KMS-11 (cell line): Measurements from ENCODE around the gene MICAL3.

ENCODE experiments used
- H2AFZ ChIP-seq: fragments of 200-600 bp; sonication (generic); 2 replicates; pipeline ENCODE4 v1.6.1; 2016; ENCODE audit warnings: antibody characterized with exemption, mixed run types, low read depth
- H3K27ac ChIP-seq: fragments of 200-600 bp; sonication (generic); 2 replicates; pipeline ENCODE4 v1.6.1; 2016; ENCODE audit warnings: mild to moderate bottlenecking, mixed run types
- H3K27me3 ChIP-seq: fragments of 200-600 bp; sonication (generic); 2 replicates; pipeline ENCODE4 v1.6.1; 2017; ENCODE audit warnings: mild to moderate bottlenecking, low read depth, mixed run types, moderate library complexity; ENCODE audit not compliant: insufficient read depth
- H3K36me3 ChIP-seq: fragments of 200-600 bp; sonication (generic); 2 replicates; pipeline ENCODE4 v1.6.1; 2017; ENCODE audit warnings: mild to moderate bottlenecking, mixed run types; ENCODE audit not compliant: insufficient read depth
- H3K4me1 ChIP-seq: fragments of 200-600 bp; sonication (generic); 2 replicates; pipeline ENCODE4 v1.6.1; 2016; ENCODE audit warnings: mild to moderate bottlenecking, low read depth, mixed run types; ENCODE audit not compliant: poor library complexity, severe bottlenecking
- H3K4me2 ChIP-seq: fragments of 200-600 bp; sonication (generic); 2 replicates; pipeline ENCODE4 v1.7.0; 2016; ENCODE audit warnings: mild to moderate bottlenecking, mixed run types
- H3K4me3 ChIP-seq: fragments of 200-600 bp; sonication (generic); IDR thresholded peaks from 2 replicates; pipeline ENCODE4 v1.6.1; 2017; ENCODE audit warnings: low read depth, low read length, mixed read lengths; ENCODE audit not compliant: insufficient read depth
- H3K79me2 ChIP-seq: fragments of 200-600 bp; sonication (generic); 2 replicates; pipeline ENCODE4 v1.6.1; 2016; ENCODE audit warnings: low read depth, mixed run types; ENCODE audit not compliant: insufficient read depth
- H3K9ac ChIP-seq: fragments of 200-600 bp; sonication (generic); 2 replicates; pipeline ENCODE4 v1.6.1; 2016; ENCODE audit warnings: mild to moderate bottlenecking, mixed run types
- H4K20me1 ChIP-seq: fragments of 200-600 bp; sonication (generic); 2 replicates; pipeline ENCODE4 v1.6.1; 2016; ENCODE audit warnings: mild to moderate bottlenecking, mixed run types; ENCODE audit not compliant: insufficient read depth
- TF ChIP-seq, protein P1 (sequence below): fragments of 200-600 bp; sonication (generic); conservative IDR thresholded peaks from 2 replicates; pipeline ENCODE4 v1.6.1; 2017; ENCODE audit warnings: low read depth, mild to moderate bottlenecking, antibody characterized with exemption, low read length, moderate library complexity, mixed read lengths

The MICAL3 gene

GRCh38 chr22:17897426-17897825 lies 126.9 kb downstream of the MICAL3 start:
- H3K9ac ChIP-seq: peak overlapping the region; percentile 33; the same call in 1 of the 2 replicates
- 0 out of 2 replicates have a peak, but pooled peaks cover 5% of the 10 kb centered on the region for H3K36me3 ChIP-seq
- H4K20me1 ChIP-seq: no peaks in the 10 kb centered on the region
- TF ChIP-seq, protein P1, sequence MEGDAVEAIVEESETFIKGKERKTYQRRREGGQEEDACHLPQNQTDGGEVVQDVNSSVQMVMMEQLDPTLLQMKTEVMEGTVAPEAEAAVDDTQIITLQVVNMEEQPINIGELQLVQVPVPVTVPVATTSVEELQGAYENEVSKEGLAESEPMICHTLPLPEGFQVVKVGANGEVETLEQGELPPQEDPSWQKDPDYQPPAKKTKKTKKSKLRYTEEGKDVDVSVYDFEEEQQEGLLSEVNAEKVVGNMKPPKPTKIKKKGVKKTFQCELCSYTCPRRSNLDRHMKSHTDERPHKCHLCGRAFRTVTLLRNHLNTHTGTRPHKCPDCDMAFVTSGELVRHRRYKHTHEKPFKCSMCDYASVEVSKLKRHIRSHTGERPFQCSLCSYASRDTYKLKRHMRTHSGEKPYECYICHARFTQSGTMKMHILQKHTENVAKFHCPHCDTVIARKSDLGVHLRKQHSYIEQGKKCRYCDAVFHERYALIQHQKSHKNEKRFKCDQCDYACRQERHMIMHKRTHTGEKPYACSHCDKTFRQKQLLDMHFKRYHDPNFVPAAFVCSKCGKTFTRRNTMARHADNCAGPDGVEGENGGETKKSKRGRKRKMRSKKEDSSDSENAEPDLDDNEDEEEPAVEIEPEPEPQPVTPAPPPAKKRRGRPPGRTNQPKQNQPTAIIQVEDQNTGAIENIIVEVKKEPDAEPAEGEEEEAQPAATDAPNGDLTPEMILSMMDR: no peak
- peak overlapping the region; percentile 86 for H3K27ac ChIP-seq
- H3K4me3 ChIP-seq: no peak overlapping the region
- no peaks in the 10 kb centered on the region; the same call in 1 of the 2 replicates for H3K79me2 ChIP-seq
- peaks cover 58% of the 10 kb centered on the region for H3K4me1 ChIP-seq
- no peaks in the 10 kb centered on the region for H3K27me3 ChIP-seq
- no peak overlapping the region for H2AFZ ChIP-seq
- peak overlapping the region; percentile 86 for H3K4me2 ChIP-seq

- no peak overlapping the region; the same call in 1 of the 2 replicates for H3K27ac ChIP-seq
- TF ChIP-seq, protein P1: 0 out of 2 replicates have a peak, but pooled peaks have one; percentile 24
- no peaks in the 10 kb centered on the region; the same call in 1 of the 2 replicates for H3K79me2 ChIP-seq
- H3K4me1 ChIP-seq: peaks cover 49% of the 10 kb centered on the region
- H3K9ac ChIP-seq: no peak overlapping the region
- no peaks in the 10 kb centered on the region for H3K27me3 ChIP-seq
- no peaks in the 10 kb centered on the region for H4K20me1 ChIP-seq
- H2AFZ ChIP-seq: no peak overlapping the region
- H3K36me3 ChIP-seq: 0 out of 2 replicates have a peak, but pooled peaks cover 5% of the 10 kb centered on the region
- no peak overlapping the region for H3K4me3 ChIP-seq
- H3K4me2 ChIP-seq: no peak overlapping the region
These were observed 127.8 kb downstream of the MICAL3 start for GRCh38 chr22:17896586-17896985.

- Histone ChIP-seq H3K79me2 (no peaks in the 10 kb centered on the region; the same call in 1 of the 2 replicates), H3K9ac (no peak overlapping the region), H2AFZ (no peak overlapping the region), H3K36me3 (peaks cover 3% of the 10 kb centered on the region; the same call in 1 of the 2 replicates), H3K27me3 (no peaks in the 10 kb centered on the region), H4K20me1 (no peaks in the 10 kb centered on the region), H3K4me3 (no peak overlapping the region), H3K27ac (no peak overlapping the region), H3K4me2 (no peak overlapping the region), H3K4me1 (peaks cover 26% of the 10 kb centered on the region)
- TF ChIP-seq, protein P1: no peak
These were observed 130.3 kb downstream of the MICAL3 start for GRCh38 chr22:17893900-17894535.

DNA sequence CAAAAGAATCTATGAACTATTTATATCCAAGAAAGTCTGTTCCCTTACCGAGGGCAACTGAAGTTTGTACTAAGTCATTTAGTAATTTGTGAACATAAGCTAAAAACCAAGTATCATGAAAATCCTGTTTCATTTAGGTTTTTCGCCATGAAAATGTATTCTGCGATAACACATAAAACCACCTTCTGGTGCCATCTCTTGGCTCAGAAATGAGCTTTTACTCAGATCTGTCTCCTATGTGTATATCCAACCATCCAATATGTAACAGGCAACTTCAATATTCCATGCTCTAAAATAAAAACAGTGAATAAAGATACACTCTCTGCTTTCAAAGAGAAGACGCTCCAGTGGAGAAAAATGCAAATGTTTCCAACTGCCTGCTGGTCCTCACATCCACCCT lies 132.0 kb downstream of the MICAL3 start:
- H3K79me2 ChIP-seq: no peaks in the 10 kb centered on the region
- TF ChIP-seq, protein P1: no peak
- H3K27me3 ChIP-seq: no peaks in the 10 kb centered on the region
- H3K4me3 ChIP-seq: no peak overlapping the region
- H2AFZ ChIP-seq: no peak overlapping the region
- H3K27ac ChIP-seq: no peak overlapping the region
- H4K20me1 ChIP-seq: no peaks in the 10 kb centered on the region
- H3K4me1 ChIP-seq: peaks cover 9% of the 10 kb centered on the region
- H3K36me3 ChIP-seq: no peaks in the 10 kb centered on the region; the same call in 1 of the 2 replicates
- H3K4me2 ChIP-seq: no peak overlapping the region
- H3K9ac ChIP-seq: no peak overlapping the region
